H9 (cell line): Measurements from ENCODE around the gene A1BG. TPM values are rescaled to one million over a fixed set of nuclear protein-coding genes. Genes with fewer than 3 reads are reported as not detected.

Source experiments
- DNase-seq: peaks from one replicate; pipeline ENCODE4 v3.0.0-alpha.2; 2017
- H2AFZ ChIP-seq: one replicate; pipeline ENCODE4 v1.6.1; 2013; ENCODE audit warnings: mild to moderate bottlenecking, low read length, control low read depth, moderate library complexity
- H2AK5ac ChIP-seq: 2 replicates; pipeline ENCODE4 v1.6.1; 2013; ENCODE audit warnings: low read length, control low read depth, mixed read lengths; ENCODE audit not compliant: insufficient read length
- H2BK120ac ChIP-seq: one replicate; pipeline ENCODE4 v1.6.1; 2013; ENCODE audit warnings: low read depth, mild to moderate bottlenecking, low read length, control low read depth, inconsistent platforms; ENCODE audit not compliant: poor library complexity, severe bottlenecking
- H2BK12ac ChIP-seq: 2 replicates; pipeline ENCODE4 v1.6.1; 2013; ENCODE audit warnings: low read length, control low read depth, mixed read lengths, low read depth; ENCODE audit not compliant: insufficient read length
- H2BK15ac ChIP-seq: 2 replicates; pipeline ENCODE4 v1.6.1; 2013; ENCODE audit warnings: low read depth, low read length, control low read depth
- H2BK20ac ChIP-seq: one replicate; pipeline ENCODE4 v1.6.1; 2013; ENCODE audit warnings: low read depth, mild to moderate bottlenecking, low read length, control low read depth, inconsistent platforms; ENCODE audit not compliant: poor library complexity, severe bottlenecking
- H2BK5ac ChIP-seq: 2 replicates; pipeline ENCODE4 v1.6.1; 2013; ENCODE audit warnings: low read length, control low read depth, mixed read lengths; ENCODE audit not compliant: insufficient read length
- H3K14ac ChIP-seq: 2 replicates; pipeline ENCODE4 v1.6.1; 2013; ENCODE audit warnings: low read length, control low read depth; ENCODE audit not compliant: insufficient read depth
- H3K18ac ChIP-seq: 2 replicates; pipeline ENCODE4 v1.6.1; 2013; ENCODE audit warnings: low read depth, mild to moderate bottlenecking, mixed read lengths, low read length, control low read depth; ENCODE audit not compliant: insufficient read length
- H3K23ac ChIP-seq: 2 replicates; pipeline ENCODE4 v1.6.1; 2013; ENCODE audit warnings: low read length, control low read depth, mixed read lengths, low read depth; ENCODE audit not compliant: insufficient read length
- H3K23me2 ChIP-seq: 2 replicates; pipeline ENCODE4 v1.6.1; 2013; ENCODE audit warnings: low read depth, mild to moderate bottlenecking, mixed read lengths, low read length, control low read depth; ENCODE audit not compliant: insufficient read length, poor library complexity, severe bottlenecking
- H3K27ac ChIP-seq: 2 replicates; pipeline ENCODE4 v1.5.1; 2013; ENCODE audit warnings: low read length, control low read depth, mixed read lengths, low read depth; ENCODE audit not compliant: insufficient read length
- H3K27me3 ChIP-seq: 2 replicates; pipeline ENCODE4 v1.6.1; 2013; ENCODE audit warnings: low read length, control low read depth, inconsistent platforms; ENCODE audit not compliant: insufficient read depth
- H3K4ac ChIP-seq: 2 replicates; pipeline ENCODE4 v1.6.1; 2013; ENCODE audit warnings: low read depth, mild to moderate bottlenecking, control low read depth, inconsistent platforms, low read length, moderate library complexity
- H3K4me1 ChIP-seq: 2 replicates; pipeline ENCODE4 v1.6.1; 2013; ENCODE audit warnings: low read length, control low read depth, inconsistent platforms; ENCODE audit not compliant: insufficient read depth
- H3K4me2 ChIP-seq: 2 replicates; pipeline ENCODE4 v1.6.1; 2013; ENCODE audit warnings: low read length, control low read depth, mixed read lengths; ENCODE audit not compliant: insufficient read length, insufficient read depth
- H3K56ac ChIP-seq: 2 replicates; pipeline ENCODE4 v1.6.1; 2013; ENCODE audit warnings: low read depth, mild to moderate bottlenecking, mixed read lengths, low read length, control low read depth; ENCODE audit not compliant: insufficient read length
- H3K79me1 ChIP-seq: 2 replicates; pipeline ENCODE4 v1.6.1; 2013; ENCODE audit warnings: low read depth, mild to moderate bottlenecking, moderate library complexity, low read length, control low read depth, inconsistent platforms; ENCODE audit not compliant: insufficient read depth, poor library complexity, severe bottlenecking
- H3K79me2 ChIP-seq: 2 replicates; pipeline ENCODE4 v1.6.1; 2013; ENCODE audit warnings: low read length, control low read depth, inconsistent platforms; ENCODE audit not compliant: insufficient read depth
- H3K9ac ChIP-seq: 2 replicates; pipeline ENCODE4 v1.6.1; 2013; ENCODE audit warnings: low read length, control low read depth, mixed read lengths; ENCODE audit not compliant: insufficient read length; ENCODE audit errors: extremely low read depth
- H3K9me3 ChIP-seq: one replicate; pipeline ENCODE4 v1.6.1; 2013; ENCODE audit warnings: low read depth, low read length, inconsistent platforms; ENCODE audit not compliant: control insufficient read depth
- H3T11ph ChIP-seq: one replicate; pipeline ENCODE4 v1.6.1; 2013; ENCODE audit warnings: mild to moderate bottlenecking, low read length, control low read depth, inconsistent platforms
- H4K20me1 ChIP-seq: one replicate; pipeline ENCODE4 v1.6.1; 2013; ENCODE audit not compliant: control insufficient read depth, insufficient read length, insufficient read depth
- H4K5ac ChIP-seq: 2 replicates; pipeline ENCODE4 v1.6.1; 2013; ENCODE audit warnings: low read depth, mild to moderate bottlenecking, mixed read lengths, low read length, control low read depth; ENCODE audit not compliant: insufficient read length
- H4K8ac ChIP-seq: replicated peaks from 2 replicates; pipeline ENCODE4 v1.6.1; 2013; ENCODE audit warnings: low read length, control low read depth, mixed read lengths, low read depth; ENCODE audit not compliant: insufficient read length
- H4K91ac ChIP-seq: 2 replicates; pipeline ENCODE4 v1.6.1; 2013; ENCODE audit warnings: low read depth, mild to moderate bottlenecking, moderate library complexity, mixed read lengths, low read length, control low read depth; ENCODE audit not compliant: insufficient read length
- H3K27ac Mint-ChIP-seq, 3 experiments: 2 replicates in 2 of 3; 3 replicates in 1 of 3; pipeline ENCODE4 v1.8.0; 2020 to 2021; ENCODE audit warnings: mixed read lengths in 3 of 3, mild to moderate bottlenecking in 1 of 3, moderate library complexity in 1 of 3
- H3K27me3 Mint-ChIP-seq: 2 replicates; pipeline ENCODE4 v1.8.0; 2021; ENCODE audit warnings: low read depth, mild to moderate bottlenecking, moderate library complexity, mixed read lengths
- H3K36me3 Mint-ChIP-seq, 3 experiments: 2 replicates in 2 of 3; 3 replicates in 1 of 3; pipeline ENCODE4 v1.8.0; 2020 to 2021; ENCODE audit warnings: low read depth in 3 of 3, mixed read lengths in 3 of 3; ENCODE audit not compliant: insufficient read depth in 1 of 3
- H3K4me1 Mint-ChIP-seq, 2 experiments: 2 replicates each; pipeline ENCODE4 v1.8.0; 2020; ENCODE audit warnings: mixed read lengths in 2 of 2
- H3K4me3 Mint-ChIP-seq, 2 experiments: 2 replicates in 1 of 2; 3 replicates in 1 of 2; pipeline ENCODE4 v1.8.0; 2020 to 2021; ENCODE audit warnings: mild to moderate bottlenecking in 2 of 2, mixed read lengths in 2 of 2, moderate library complexity in 1 of 2
- H3K9me3 Mint-ChIP-seq, 2 experiments: 2 replicates in 1 of 2; 3 replicates in 1 of 2; pipeline ENCODE4 v1.8.0; 2020; ENCODE audit warnings: mild to moderate bottlenecking in 2 of 2, mixed read lengths in 2 of 2, moderate library complexity in 1 of 2
- WGBS: extraction: QIAGEN DNeasy Blood & Tissue Kit; methylation state at CpG from one replicate; pipeline ENCODE4 v1.1.7; 2013; ENCODE audit warnings: missing lambda C conversion rate, low lambda C conversion rate, mixed read lengths; ENCODE audit not compliant: insufficient read length; ENCODE audit errors: extremely low coverage; 5-methylcytosine and 5-hydroxymethylcytosine counted together
- total RNA-seq: library from RNA; stranded (reverse); gene quantifications from 2 replicates; pipeline ENCODE4 v1.2.1, GENCODE V29; 2021
- TF ChIP-seq, protein P1 (sequence below): fragments of 200-600 bp; sonication (generic); conservative IDR thresholded peaks from 3 replicates; pipeline ENCODE4 v1.8.0; 2021; ENCODE audit warnings: antibody characterized with exemption, mild to moderate bottlenecking

The A1BG gene
- total RNA-seq, 1 experiment from 2014 or later: 17.4 TPM

GRCh38 chr19:58304748-58305064 lies 48.6 kb downstream of the A1BG start:
- Mint-ChIP-seq H3K36me3 (peaks cover 22 to 57% (median 36%) of the 10 kb centered on the region in 3 experiments; a peak in 6 of 7 replicates), H3K27ac (peak overlapping the region; percentile 3 to 77 (median 60); a peak in 5 of 7 replicates)

More at GRCh38 chr19:58304748-58305064, 48.6 kb downstream of the A1BG start:
- Histone ChIP-seq H2BK20ac (no peak overlapping the region), H2AFZ (no peak overlapping the region), H4K8ac (no peak overlapping the region), H3K27ac (no peak overlapping the region), H4K91ac (no peak overlapping the region), H3T11ph (no peak overlapping the region), H3K23ac (no peak overlapping the region), H3K4me2 (peak overlapping the region; percentile 66), H3K4me1 (no peaks in the 10 kb centered on the region), H3K14ac (no peak overlapping the region), H3K9me3 (no peaks in the 10 kb centered on the region), H4K20me1 (no peaks in the 10 kb centered on the region), H3K79me1 (no peaks in the 10 kb centered on the region), H3K56ac (no peak overlapping the region), H3K23me2 (peaks cover 4% of the 10 kb centered on the region), H3K4ac (no peak overlapping the region), H2BK5ac (no peak overlapping the region), H4K5ac (no peak overlapping the region), H2BK15ac (no peak overlapping the region), H2BK12ac (no peak overlapping the region), H3K27me3 (no peaks in the 10 kb centered on the region), H3K18ac (no peak overlapping the region), H3K79me2 (no peaks in the 10 kb centered on the region), H2BK120ac (no peak overlapping the region), H3K9ac (no peak overlapping the region), H2AK5ac (no peak overlapping the region)
- Mint-ChIP-seq H3K27me3 (peaks cover 1% of the 10 kb centered on the region; the same call in 1 of the 2 replicates), H3K4me3 (peak overlapping the region; percentile 99), H3K9me3 (no peaks in the 10 kb centered on the region), H3K4me1 (peaks cover 13 to 17% of the 10 kb centered on the region in 2 experiments)
- TF ChIP-seq, protein P1, sequence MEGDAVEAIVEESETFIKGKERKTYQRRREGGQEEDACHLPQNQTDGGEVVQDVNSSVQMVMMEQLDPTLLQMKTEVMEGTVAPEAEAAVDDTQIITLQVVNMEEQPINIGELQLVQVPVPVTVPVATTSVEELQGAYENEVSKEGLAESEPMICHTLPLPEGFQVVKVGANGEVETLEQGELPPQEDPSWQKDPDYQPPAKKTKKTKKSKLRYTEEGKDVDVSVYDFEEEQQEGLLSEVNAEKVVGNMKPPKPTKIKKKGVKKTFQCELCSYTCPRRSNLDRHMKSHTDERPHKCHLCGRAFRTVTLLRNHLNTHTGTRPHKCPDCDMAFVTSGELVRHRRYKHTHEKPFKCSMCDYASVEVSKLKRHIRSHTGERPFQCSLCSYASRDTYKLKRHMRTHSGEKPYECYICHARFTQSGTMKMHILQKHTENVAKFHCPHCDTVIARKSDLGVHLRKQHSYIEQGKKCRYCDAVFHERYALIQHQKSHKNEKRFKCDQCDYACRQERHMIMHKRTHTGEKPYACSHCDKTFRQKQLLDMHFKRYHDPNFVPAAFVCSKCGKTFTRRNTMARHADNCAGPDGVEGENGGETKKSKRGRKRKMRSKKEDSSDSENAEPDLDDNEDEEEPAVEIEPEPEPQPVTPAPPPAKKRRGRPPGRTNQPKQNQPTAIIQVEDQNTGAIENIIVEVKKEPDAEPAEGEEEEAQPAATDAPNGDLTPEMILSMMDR: no peak
- no peak for DNase-seq
- WGBS: no CpG with 5 or more reads among the region's 7 CpGs
